Right lobe of liver (tissue), 6 donors: ENCODE data around the gene AFAP1L1. TPM values are rescaled to one million over a fixed set of nuclear protein-coding genes. Genes with fewer than 3 reads are reported as not detected.

Source experiments
- ATAC-seq, 4 donors: fragments of 200-7000 bp; cut with Tn5 transposase; one replicate each; pipeline ENCODE4 v1.9.1; 2020; ENCODE audit warnings: mild to moderate bottlenecking in 4 of 4, moderate library complexity in 4 of 4
- DNase-seq, 3 donors: peaks; one replicate each; pipeline ENCODE4 v3.0.0-alpha.2; 2020
- H3K27ac ChIP-seq, 3 donors: fragments of 200-600 bp; one replicate each; pipeline ENCODE4 v1.8.0; 2022
- H3K27me3 ChIP-seq, 2 donors: fragments of 200-600 bp; one replicate each; pipeline ENCODE4 v1.8.0; 2022
- H3K36me3 ChIP-seq, 4 donors: fragments of 200-600 bp; sonication (generic) in 1 of 4; one replicate each; pipeline versions ENCODE4 v1.5.1 to v1.8.0; 2017 to 2022; ENCODE audit warnings: control low read depth in 1 of 4
- H3K4me1 ChIP-seq, 4 donors: fragments of 200-600 bp; sonication (generic) in 1 of 4; one replicate each; pipeline versions ENCODE4 v1.5.1 to v1.8.0; 2017 to 2022; ENCODE audit warnings: control low read depth in 1 of 4
- H3K4me3 ChIP-seq, 3 donors: fragments of 200-600 bp; one replicate each; pipeline ENCODE4 v1.8.0; 2022
- H3K9me3 ChIP-seq, 4 donors: fragments of 200-600 bp; sonication (generic) in 1 of 4; one replicate each; pipeline versions ENCODE4 v1.5.1 to v1.8.0; 2017 to 2022; ENCODE audit warnings: control low read depth in 1 of 4
- POLR2A ChIP-seq: fragments of 450-650 bp; IDR thresholded peaks from one replicate; pipeline ENCODE4 v1.6.1; 2017; ENCODE audit warnings: antibody characterized with exemption, mild to moderate bottlenecking
- WGBS: methylation state at CpG from one replicate; pipeline ENCODE4 v1.1.6; 2018; ENCODE audit warnings: low coverage, low lambda C conversion rate; ENCODE audit not compliant: insufficient coverage; ENCODE audit errors: missing lambda C conversion rate; 5-methylcytosine and 5-hydroxymethylcytosine counted together
- intact Hi-C, 2 donors: fragments of 100-400 bp; cut with DNase I; formaldehyde crosslinking; loops; one replicate each; pipeline versions ENCODE4 v1.11.2 to v1.14.1; 2022
- total RNA-seq, 6 experiments: library from RNA; depleted of rRNA in 2 of 6; stranded (reverse); fragments of >200 nt in 2 of 6; fragmentation: NEBNext Ultra II Directional in 3 of 6; extraction: Animal tissue kit (Norgen Biotek cat#: 25700) in 3 of 6; gene quantifications; one replicate each; pipeline versions ENCODE4 v1.1.0 to v1.2.4, GENCODE V29; 2016 to 2023
- TF ChIP-seq, protein P1 (sequence below), 4 donors: fragments of 200-600 bp in 3 of 4; fragments of 450-650 bp in 1 of 4; IDR thresholded peaks; one replicate each; pipeline versions ENCODE4 v1.5.1 to v1.8.0; 2016 to 2022; ENCODE audit warnings: antibody characterized with exemption in 4 of 4, mild to moderate bottlenecking in 2 of 4
- donor health status: DM: no; HTN: yes; CAD: no.
- donor health status: DM: no; HTN: no; CAD: no.
- donor health status: DM: no; HTN: no; CAD: no.
- donor health status: DM: no; HTN: yes; CAD: no.
- donor health status: DM: no; HTN: yes; CAD: no.

AFAP1L1 gene
- total RNA-seq, 6 experiments from 2014 or later = 3.1 to 6.6 (median 5.2) TPM

DNA sequence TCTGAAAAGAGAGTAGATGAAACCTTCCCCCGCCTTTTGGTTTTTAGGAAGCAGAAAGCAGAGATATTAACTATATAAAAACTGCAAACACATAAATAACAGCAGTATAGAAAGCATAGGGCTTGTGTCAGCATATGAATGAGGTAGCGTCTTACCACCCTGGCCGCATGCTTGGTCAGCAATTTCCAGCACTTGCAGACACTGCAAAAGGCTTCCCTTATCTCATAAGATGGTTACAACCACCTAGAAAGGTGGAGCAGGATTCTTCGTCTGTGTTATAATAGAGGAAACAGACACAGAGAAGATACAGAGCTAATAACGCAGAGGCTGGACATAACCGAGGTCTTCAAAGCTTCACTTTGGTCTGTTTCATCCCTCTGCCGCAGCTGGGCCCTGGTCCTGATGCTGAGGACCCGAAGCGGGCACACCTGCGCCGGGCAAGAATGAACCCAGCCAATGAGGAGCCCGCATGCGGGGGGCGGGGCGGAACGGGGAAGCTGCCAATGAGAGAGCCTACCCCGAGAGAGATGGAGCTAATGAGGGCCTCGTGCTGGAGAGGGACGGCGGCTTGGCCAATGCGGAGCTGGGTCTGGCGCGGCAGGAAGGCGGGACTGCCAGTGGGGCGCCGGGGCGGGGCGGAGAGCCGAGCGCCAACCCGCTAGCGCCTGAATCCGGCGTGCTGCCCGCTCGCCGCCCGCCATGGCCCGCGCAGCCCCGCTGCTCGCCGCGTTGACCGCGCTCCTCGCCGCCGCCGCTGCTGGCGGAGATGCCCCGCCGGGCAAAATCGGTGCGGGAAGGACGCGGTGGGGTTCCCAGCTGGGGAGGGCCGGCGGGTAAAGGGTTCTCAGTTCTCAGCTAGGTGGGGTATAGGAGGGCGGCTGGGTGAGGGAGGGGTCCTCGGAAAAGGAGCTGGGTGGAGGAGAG is 86.0 kb downstream of the AFAP1L1 start, which contains the start of gene PCYOX1L:
Gene PCYOX1L, plus strand, starts transcription at position 677 of the 924 bp plus-strand sequence. Its CDS starts 23 bp downstream, at position 700.
- TF ChIP-seq, protein P1, sequence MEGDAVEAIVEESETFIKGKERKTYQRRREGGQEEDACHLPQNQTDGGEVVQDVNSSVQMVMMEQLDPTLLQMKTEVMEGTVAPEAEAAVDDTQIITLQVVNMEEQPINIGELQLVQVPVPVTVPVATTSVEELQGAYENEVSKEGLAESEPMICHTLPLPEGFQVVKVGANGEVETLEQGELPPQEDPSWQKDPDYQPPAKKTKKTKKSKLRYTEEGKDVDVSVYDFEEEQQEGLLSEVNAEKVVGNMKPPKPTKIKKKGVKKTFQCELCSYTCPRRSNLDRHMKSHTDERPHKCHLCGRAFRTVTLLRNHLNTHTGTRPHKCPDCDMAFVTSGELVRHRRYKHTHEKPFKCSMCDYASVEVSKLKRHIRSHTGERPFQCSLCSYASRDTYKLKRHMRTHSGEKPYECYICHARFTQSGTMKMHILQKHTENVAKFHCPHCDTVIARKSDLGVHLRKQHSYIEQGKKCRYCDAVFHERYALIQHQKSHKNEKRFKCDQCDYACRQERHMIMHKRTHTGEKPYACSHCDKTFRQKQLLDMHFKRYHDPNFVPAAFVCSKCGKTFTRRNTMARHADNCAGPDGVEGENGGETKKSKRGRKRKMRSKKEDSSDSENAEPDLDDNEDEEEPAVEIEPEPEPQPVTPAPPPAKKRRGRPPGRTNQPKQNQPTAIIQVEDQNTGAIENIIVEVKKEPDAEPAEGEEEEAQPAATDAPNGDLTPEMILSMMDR (IDR thresholded peaks at IDR 0.05) = no peak
- TF ChIP-seq POLR2A = no peak
- peak within 1 kb of the TSS; percentile 52 to 67 (median 57) for H3K4me3 ChIP-seq
- H3K4me1 ChIP-seq = no peaks in the 10 kb centered on the region
- peak; percentile 99 to 100 (median 99) for ATAC-seq
- H3K27me3 ChIP-seq = no peaks in the 10 kb centered on the region
- peak; percentile 94 to 96 (median 95) for DNase-seq
- intact Hi-C loops = no loop called here
- H3K36me3 ChIP-seq = peaks cover 0 to 6% (median under 1%) of the 10 kb centered on the region in 4 donors
- no peaks in the 10 kb centered on the region for H3K9me3 ChIP-seq
- H3K27ac ChIP-seq = no peak within 1 kb of the TSS
- WGBS = 11% methylated on average over 12 of the region's 61 CpGs

DNA sequence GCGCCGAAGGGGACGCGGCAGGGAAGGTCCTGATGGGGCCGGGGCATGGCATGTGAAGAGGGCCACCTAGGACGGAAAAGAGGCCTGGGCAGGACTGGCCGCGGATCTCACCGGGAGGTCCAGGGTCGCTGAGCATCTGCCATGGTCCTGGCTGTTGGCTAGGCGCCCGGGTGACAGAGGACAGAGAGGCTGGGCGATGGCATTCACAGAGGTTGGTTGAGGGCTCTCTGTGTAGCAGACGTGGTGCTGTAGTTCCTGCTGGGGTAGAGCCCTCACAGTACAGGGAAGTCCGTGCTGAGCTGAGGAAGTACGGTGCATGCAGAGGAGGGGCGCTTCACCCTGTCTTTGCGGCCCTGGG is 86.6 kb downstream of the AFAP1L1 start:
- Histone ChIP-seq H3K27me3 (no peaks in the 10 kb centered on the region), H3K9me3 (no peaks in the 10 kb centered on the region), H3K4me1 (no peaks in the 10 kb centered on the region), H3K4me3 (peak overlapping the region; percentile 52 to 67 (median 57)), H3K27ac (no peak overlapping the region), H3K36me3 (peaks cover 0 to 6% (median 0%) of the 10 kb centered on the region in 4 donors)
- intact Hi-C loops = no loop called here
- ATAC-seq (peak; percentile 31 to 48 (median 41)), DNase-seq (peak; percentile 51 to 68 (median 61))
- TF ChIP-seq POLR2A = no peak
- TF ChIP-seq, protein P1 (IDR thresholded peaks at IDR 0.05) = no peak
- 2% methylated on average over 10 of the region's 18 CpGs for WGBS

DNA sequence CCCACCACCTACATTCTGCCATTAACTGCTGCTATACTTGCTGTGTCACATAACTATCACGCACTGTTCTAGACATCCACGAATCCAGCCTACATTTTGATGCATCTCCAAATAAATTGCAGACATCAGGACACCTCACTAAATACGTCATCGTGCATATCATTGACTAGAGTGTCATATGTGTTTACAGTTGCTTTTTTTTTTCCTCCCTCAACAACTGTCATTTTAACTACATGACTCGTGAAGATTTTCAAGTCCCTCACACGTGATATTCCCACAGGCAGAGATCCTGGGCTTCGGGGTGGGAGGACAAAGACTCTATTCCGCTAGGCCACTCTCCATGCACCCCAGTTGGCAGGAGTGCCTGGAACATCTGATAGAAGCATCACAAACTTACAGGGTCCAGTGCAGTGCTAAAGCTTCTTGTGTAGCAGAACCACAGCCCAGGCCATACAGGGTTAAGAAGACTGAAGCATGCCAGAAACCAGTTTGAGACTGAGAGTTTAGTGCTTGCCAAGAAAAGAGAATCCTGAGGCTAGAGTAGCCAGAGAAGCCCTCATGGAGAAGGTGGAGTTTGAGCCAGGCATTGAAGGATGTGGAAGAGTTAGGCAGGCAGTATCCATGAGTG is 87.3 kb downstream of the AFAP1L1 start:
- no peak for DNase-seq
- Histone ChIP-seq H3K36me3 (peaks cover 0 to 5% (median 0%) of the 10 kb centered on the region in 4 donors), H3K4me1 (no peaks in the 10 kb centered on the region), H3K27ac (no peak overlapping the region), H3K4me3 (no peak overlapping the region), H3K9me3 (no peaks in the 10 kb centered on the region), H3K27me3 (no peaks in the 10 kb centered on the region)
- TF ChIP-seq, protein P1 (IDR thresholded peaks at IDR 0.05) = no peak
- no peak for TF ChIP-seq POLR2A
- 72% methylated on average over 5 of the region's 8 CpGs for WGBS
- no peak for ATAC-seq
- intact Hi-C loops = no loop called here

DNA sequence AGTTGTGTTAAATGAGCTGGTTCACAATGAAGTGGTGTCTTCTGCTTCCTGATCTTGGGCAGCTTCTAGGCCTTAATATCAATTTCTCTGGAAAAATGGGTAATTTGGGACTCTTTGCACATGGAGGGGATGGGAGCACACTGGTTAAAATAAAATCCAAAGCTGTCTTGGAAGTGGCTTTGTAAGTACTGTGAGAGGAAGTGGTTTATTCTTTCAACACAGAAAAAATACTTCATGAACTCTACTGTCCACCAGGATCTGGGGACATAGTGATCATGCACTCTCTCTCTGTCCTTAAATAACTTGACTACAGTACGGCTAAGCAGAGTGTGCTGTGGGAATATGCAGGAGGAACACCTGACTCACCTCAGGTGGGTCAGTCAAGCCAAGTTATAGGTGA is 88.6 kb downstream of the AFAP1L1 start:
- no peaks in the 10 kb centered on the region for H3K4me1 ChIP-seq
- H3K27me3 ChIP-seq = no peaks in the 10 kb centered on the region
- no peak overlapping the region for H3K4me3 ChIP-seq
- ATAC-seq (no peak), DNase-seq (no peak)
- no peak overlapping the region for H3K27ac ChIP-seq
- WGBS = 50% methylated on average over 1 of the region's 1 CpG
- no peaks in the 10 kb centered on the region for H3K9me3 ChIP-seq
- TF ChIP-seq POLR2A = no peak
- TF ChIP-seq, protein P1 (IDR thresholded peaks at IDR 0.05) = no peak
- no peaks in the 10 kb centered on the region for H3K36me3 ChIP-seq
- intact Hi-C loops = no loop called here
